HG03565 (cell line): ENCODE results near the gene ANKRD13A.

ENCODE experiments used
- ATAC-seq: cut with Tn5 transposase; IDR thresholded peaks from one replicate; pipeline ENCODE4 v1.9.1; 2021; ENCODE audit warnings: mild to moderate bottlenecking, moderate library complexity; ENCODE audit not compliant: unreplicated experiment

The ANKRD13A gene

DNA sequence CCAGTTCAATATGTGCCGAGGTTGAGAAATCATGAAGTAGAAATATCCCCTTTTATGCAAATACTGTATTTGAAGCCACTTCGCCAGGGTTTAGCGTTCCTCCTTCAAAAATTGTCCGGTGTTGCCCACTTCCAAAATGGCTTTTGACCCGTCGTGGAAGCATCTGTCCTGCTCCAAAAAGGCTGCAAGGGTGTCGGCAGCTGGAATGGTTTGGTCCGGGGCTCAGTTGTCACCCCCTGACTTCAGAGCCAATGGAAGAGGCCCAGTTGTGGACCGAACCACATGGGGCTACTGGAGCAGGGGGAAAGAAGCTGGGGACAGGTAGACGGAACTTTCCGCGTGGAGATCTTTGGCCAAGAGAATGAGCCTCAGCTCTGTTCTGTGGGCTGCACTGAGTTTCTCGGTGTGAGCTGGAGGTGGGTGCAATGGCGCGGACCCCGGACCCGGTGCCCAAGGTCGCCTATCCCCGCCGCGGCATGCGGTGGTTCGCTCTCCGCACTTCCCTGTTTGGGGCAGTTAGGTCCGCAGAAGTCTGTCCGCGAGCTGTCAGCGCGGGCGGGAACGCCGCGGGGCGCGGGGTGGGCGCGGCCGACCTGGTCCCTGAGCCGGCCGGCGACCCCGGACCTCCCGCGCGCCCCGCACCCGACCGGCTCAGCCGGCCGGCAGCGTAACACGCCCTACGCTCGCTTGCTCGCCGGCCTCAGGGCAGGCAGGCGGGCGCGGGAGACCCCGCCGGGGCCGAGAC lies at the start of gene ANKRD13A:
Gene ANKRD13A, plus strand, starts transcription at position 527 of the 745 bp plus-strand sequence. CDS start 259 bp downstream, outside the sequence.
- peak; percentile 31 for ATAC-seq

DNA sequence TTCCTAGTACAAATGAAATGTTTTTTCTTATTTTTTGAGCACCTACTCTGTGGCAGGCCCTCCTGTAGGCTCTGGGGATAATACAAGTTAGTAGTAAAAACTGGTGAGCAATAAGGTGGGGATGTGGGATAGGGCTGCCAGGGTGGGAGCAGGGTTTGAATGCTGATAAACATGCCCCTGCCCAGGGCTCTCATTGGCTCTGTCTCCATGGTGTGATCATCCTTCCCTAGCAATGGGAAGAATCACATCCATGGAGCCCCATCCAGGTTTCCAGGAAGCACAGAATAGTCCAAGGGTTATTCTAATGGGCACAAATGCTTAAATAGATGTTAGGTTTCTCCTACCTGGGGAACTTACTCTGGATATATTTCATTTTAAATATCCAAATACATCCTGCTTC lies 48.6 kb upstream of the ANKRD13A start:
- ATAC-seq = no peak

DNA sequence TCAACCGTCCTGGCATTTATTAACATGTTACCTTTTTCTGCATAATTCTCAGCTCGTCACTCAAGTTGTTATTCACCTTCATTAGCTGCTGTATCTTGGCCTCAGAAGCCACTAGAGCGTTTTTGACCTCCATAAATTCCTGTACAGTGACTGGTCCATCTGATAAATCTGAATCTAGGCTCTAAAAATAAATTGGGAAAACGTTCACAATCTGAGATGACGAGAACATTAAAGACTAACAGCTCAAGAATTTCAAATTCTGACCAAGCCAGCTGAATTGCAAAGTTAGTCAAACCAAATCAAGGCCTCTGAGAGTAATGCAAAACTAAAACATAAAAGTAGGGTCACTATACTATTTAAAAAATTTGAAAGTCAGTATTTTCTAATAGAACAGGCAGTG lies 48.1 kb upstream of the ANKRD13A start:
- no peak for ATAC-seq

DNA sequence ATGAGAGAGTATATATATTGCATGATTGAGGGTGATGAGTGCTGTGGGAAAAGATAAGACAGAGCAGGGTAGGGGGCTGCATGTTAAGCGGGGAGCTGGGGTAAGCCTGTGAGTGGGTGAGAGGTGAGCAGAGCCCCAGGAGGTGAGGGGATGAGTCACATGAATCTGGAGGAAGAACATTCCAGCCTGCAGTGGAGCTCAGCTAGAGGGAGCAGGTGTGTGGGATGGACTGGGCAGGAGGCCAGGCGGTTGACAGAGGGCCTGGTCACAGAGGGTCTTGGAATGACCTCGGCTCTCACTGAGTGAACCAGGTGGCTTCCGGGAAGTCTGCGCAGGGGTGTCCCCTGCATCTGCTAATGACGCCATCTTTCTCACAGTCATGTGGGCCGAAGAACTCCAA lies 47.5 kb upstream of the ANKRD13A start:
- no peak for ATAC-seq

DNA sequence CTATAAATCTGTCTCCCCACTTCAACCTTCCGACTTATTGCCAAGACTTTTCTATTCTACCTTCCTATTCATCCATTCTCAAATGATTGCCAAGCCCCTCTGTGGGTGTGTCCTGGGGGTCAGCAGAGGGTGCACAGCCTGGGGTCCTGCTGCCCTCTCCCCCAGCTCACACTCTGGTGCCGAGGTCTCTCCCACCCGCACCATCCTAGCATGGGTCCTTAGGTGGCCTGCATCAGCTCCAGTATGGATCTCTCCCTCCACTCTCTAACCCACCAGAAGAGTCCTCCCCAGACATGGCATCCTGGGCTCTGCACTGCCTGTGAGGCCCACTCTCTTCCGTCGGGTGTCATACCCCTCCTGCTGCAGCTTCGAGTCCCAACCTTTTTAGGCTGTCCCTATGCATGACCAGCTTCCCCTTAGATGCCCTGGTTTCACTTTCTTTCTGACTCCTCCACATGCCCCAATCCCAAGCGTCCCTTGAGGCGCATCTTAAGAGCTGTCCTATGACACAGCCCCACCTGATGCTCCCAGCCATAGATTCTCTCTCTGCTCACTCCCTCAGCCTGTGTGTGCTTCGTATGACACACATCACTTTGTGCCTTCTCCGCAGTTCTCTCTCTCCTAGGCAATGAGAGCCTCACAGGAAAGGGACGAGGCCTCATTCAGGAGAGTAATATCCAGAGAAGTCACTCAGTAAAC lies 46.9 kb upstream of the ANKRD13A start:
- no peak for ATAC-seq

DNA sequence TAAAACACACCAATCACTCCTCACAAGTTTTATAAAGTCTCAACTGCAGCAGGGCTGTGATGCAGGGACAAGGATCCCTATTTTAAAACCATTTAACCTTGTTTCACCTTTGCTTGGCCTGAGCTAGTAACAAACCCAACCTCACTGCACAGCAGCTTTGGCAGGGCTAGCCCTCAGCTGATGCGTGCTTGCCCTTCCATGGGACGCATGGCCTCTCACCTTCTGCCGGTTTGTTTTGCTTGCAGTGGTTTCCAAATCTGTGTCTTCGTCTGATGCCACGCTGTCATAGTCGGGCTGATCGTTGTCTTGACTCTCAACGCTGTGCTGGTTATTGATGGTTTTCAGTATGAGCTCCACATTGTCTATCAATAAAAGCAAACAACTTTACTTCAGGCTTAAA lies 46.4 kb upstream of the ANKRD13A start:
- no peak for ATAC-seq

DNA sequence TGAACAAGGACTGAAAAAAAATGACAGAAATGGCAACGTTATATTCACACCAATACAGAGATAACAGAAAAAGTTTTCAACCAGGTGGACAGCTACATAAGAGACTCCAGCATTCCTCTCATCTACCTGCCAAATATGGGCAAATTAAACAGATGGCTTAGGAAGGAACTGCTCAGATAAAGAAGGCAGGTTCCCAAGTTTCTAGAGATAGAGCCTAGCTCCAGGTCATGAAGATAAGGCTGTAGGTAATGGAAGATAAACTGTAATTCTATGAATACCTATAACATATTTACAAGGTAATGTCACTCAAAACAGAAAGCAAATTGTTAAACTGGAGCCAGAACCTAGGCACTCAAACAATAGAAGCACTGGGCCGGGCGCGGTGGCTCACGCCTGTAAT lies 45.6 kb upstream of the ANKRD13A start:
- no peak for ATAC-seq

DNA sequence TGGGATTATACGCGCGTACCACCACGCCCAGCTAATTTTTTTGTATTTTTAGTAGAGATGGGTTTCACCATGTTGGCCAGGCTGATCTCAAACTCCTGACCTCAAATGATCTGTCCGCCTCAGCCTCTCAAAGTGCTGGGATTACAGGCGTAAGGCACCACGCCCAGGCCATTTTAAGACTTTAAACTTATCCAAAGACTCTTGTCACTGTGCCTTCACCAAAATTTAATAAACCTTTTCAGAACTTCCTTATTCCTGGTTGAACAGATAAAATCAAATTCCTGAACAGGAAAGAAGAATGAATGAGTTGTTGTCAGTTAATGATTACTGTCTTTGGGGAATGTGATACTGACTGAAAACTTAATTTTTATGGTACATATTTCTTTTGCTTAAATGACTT lies 40.9 kb upstream of the ANKRD13A start:
- no peak for ATAC-seq

DNA sequence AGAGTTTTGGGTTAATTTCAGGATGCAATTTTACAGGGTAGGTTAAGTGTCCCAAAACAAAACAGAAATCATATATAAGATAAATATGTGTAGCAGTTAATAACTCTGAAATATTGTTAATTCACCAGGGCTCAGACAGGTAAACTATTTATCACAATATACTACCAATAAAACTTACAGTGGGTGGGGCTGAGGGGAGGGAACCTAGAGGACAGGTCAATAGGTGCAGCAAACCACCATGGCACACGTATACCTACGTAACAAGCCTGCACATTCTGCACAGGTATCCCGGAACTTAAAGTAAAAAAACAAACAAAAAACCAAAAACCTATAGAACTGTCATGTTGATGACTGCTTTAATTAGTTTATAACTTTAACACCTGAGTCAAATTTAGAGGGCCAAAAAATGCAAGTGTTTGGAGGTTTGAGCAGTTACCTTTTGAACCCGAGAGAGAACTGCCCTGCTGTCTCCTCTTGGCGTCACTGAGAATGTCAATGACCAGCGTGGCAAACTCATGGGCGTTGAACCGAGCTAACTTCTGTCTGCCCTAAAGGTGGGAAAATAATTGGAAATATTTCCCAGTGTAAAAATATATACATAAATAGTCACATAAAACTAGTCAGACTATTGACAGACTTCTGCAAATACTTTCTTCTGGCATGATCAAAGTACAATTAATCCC lies 39.7 kb upstream of the ANKRD13A start:
- ATAC-seq = no peak

DNA sequence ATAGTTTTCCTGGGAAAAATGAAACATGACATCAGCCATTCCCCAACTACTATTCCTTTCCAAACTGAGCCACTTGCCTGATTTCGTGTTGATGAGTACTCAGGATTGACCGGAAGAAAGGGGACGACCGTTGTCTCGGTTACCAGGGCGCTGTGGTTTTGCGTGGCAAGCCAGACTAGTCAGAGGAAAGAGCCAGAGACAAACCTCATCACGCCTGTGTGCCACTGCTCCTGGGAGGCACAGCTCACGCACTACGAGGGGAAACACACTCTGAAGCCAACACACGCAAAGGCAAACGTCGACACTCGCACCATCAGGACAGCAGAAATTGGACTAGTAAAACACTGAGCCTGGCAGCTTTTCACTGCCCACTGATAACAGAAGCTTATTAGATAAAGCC lies 38.0 kb upstream of the ANKRD13A start:
- no peak for ATAC-seq

DNA sequence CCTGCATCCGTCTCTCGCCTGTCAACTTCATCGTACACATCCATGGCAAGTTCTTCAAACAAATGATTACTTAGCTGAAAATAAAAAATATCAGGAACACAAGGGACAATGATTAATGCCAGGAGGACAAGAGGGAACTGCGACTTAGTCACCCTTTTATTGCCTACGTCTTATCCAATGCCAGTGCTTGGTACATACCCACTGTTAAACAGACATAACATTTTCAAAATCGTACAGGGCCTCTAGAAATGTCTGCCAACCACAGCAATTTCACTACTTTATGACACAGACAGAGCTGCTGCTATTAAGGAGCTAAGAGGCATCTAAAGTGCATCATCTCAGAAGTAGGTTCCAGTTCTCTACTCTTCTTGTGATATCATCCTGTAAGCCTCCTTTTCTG lies 37.6 kb upstream of the ANKRD13A start:
- no peak for ATAC-seq

DNA sequence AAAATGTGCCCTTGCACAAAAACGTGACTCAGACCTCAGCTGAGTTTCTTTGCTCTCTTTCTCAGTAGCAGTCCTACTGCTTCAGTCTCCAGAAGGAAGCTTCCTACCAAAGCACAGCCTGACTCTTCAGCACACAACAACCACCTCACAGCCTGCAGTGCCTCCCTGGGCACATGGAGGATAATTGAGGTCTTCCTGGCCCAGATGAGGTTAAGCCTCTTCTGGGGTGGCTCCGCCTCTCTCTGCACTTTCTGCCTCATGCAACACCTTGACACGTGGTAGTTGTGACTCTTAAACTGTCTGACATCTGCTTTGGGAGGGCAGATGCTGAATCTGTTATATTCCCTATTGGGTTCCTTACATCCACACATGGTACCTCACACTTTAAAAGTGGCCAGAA lies 36.8 kb upstream of the ANKRD13A start:
- ATAC-seq = no peak

DNA sequence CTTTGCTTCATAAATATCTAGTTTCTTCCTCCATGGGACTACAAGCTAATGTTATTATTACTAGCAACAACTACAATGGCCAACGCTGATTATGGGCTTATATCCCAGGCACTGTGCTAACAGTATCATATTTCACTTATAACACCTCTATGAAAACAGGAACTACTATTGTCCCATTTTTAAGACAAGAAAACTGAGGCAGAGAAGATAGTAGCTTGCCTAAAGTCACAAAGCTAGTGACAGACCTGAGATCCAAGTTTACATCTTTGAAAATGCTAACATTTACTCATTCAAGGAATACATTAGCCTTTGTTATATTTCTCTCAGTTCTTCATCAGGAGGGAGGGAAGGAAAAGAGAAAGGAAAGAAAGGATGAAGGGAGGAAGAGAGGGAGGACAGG lies 35.9 kb upstream of the ANKRD13A start:
- no peak for ATAC-seq

DNA sequence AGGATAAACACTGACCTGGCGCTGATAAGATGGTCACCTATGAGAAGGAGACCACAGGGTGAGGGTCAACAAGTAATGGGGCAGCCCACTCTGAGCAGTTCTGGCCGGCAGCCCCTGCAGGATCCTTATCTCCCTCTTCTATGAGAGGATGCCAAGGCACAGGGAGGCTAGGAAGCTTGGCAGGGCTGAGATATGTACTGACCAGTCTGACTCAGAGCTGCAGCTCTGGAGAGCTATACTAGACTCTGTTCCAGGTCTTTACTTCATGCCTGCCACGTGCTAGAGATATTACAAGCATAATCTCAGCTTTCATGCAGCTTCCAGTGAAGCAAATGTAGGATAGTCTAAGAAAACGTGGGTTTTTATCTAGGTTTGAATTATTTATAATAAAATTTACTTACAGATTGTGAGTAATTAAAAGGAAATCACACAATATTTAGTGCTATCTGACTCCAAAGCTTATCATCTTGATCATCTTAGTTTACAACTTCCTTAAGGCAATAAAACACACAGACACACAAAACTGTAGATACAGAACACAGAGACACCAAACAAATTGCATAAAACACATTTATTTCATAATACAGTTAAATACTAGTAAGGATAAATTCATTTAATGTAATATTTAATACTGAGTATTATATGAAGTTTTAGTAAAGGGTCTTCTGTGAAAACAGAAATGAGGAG lies 35.3 kb upstream of the ANKRD13A start:
- ATAC-seq = no peak

DNA sequence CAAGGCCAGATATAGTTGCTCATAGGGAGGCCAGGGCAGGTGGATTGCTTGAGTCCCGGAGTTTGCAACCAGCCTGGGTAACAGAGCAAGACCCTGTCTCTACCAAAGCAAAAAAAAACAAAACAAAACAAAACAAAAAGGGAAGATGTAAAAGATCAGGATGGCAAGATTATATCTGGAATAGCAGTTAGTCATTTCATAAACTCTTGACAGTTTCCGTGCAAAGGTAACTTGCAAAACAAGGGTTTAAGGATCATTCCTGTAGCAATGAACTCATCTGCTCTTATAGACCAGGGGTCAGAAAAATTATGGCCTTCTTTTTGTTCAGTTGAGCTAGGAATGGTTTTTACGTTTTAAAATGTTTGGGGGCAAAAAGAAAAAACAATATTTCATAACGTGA lies 32.7 kb upstream of the ANKRD13A start:
- no peak for ATAC-seq

DNA sequence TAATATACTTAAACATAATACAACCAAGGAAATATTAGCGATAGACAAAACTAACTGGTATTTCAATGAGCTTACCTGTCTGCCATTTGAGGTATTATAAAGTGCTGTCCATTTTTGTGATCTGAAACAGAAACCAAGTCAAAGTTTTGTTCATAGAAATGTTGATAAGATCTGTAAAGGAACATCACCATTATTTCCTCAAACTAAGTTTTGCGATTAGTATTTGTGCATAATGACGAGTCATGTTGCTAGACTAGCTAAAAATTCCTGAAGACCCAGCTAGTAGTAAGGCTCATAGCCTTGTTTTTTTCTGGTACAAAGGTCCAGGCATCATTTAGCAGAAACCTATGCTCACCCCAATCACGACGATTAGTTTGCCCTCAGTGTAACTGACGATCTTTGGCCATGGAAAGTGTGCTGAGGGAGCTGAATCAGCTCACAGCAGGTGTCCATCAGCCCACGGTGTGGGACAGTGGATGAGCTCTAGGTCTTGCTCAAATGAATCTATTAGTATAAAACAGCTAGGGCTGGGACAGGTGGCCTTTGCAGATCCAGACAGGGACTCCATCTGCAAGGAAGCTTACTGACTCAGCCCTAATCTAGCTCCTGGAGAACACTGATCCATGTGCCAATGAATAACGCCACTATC lies 31.7 kb upstream of the ANKRD13A start:
- ATAC-seq = no peak

DNA sequence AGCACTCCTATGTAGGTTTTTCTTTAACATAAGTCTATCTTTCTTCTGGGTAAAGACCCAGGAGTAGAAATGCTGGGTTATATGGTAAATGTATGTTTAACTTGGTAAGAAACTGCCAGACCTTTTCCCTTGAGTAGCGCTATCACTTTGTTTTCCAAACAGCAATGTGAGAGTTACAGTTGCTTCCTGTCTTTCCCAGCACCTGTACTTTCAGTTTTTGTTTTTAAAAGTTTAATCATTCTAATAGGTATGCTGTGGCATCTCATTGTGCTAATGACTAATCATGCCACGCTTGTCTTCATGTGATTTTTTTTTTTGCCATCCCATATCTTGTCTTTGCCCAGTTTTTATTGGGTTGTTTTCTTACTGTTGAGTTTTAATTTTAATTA lies 31.2 kb upstream of the ANKRD13A start:
- no peak for ATAC-seq

DNA sequence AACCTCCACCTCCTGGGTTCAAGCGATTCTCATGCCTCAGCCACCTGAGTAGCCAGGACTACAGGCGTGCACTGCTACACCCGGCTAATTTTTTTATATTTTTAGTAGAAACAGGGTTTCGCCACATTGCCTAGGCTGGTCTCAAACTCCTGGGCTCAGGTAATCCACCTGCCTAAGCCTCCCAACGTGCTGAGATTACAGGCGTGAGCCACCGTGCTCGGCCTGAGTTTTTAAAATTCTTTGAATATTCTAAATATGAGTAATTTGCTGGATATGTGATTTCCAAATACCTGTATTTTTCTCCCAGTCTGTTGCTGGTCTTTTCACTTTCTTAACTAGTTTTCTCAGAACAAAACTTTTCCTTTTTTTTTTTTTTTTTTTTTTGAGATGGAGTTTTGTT lies 30.4 kb upstream of the ANKRD13A start:
- ATAC-seq = no peak

DNA sequence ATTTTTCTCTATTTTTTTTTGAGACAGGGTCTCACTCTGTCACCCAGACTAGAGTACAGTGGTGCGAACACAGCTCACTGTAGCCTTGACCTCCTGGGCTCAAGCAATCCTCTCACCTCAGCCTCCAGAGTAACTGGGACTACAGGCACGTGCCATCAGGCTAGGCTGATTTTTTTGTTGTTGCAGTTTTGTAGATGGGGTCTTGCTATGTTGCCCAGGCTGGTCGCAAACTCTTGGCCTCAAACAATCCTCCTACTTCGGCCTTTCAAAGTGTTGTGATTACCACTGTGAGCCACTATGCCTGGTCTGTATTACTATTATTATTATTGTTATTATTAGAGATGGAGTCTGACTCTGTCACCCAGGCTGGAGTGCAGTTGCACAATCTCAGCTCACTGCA lies 26.4 kb upstream of the ANKRD13A start:
- ATAC-seq = no peak

DNA sequence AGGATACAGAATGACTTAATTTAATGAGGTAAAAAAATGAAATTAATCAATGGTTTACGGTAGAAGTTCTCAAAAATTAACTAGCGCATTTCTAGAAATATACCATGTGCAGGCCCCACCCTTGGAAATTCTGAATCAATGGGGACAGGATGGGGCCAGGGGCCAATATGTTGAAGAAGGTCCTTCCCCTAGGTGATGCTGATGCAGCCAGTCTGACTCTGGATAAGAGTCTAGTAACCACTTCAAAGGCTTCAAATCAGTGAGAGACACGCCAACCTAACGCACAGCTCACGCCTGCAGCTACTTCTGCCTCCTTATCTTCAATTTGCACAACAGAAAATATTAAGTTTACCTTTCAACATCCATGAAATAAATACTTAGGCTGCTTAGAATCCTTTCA lies 17.9 kb upstream of the ANKRD13A start:
- no peak for ATAC-seq

DNA sequence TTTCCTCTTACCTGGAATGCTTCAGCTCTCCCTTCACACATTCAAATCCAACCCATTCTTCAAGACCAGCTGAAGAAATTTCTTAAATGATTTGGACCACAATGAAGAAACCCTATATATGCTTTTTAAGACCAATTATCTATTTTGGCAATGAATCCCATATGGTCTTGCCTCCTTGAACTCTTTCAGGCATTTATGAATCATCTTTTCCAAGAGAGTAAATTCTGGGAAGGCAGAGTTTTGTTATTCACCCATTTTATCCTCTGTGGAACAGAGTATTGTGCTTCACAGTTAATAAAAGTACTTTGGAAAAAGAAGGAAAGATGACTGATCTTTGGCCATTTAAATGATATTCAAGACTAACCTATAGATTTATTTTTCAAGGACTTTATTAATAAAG lies 17.0 kb upstream of the ANKRD13A start:
- no peak for ATAC-seq
